GM19395 (cell line): ENCODE results near the gene DNAJB6.

Source experiments
- ATAC-seq: cut with Tn5 transposase; IDR thresholded peaks from one replicate; pipeline ENCODE4 v1.9.1; 2021; ENCODE audit warnings: mild to moderate bottlenecking, moderate library complexity; ENCODE audit not compliant: unreplicated experiment

The DNAJB6 gene

DNA sequence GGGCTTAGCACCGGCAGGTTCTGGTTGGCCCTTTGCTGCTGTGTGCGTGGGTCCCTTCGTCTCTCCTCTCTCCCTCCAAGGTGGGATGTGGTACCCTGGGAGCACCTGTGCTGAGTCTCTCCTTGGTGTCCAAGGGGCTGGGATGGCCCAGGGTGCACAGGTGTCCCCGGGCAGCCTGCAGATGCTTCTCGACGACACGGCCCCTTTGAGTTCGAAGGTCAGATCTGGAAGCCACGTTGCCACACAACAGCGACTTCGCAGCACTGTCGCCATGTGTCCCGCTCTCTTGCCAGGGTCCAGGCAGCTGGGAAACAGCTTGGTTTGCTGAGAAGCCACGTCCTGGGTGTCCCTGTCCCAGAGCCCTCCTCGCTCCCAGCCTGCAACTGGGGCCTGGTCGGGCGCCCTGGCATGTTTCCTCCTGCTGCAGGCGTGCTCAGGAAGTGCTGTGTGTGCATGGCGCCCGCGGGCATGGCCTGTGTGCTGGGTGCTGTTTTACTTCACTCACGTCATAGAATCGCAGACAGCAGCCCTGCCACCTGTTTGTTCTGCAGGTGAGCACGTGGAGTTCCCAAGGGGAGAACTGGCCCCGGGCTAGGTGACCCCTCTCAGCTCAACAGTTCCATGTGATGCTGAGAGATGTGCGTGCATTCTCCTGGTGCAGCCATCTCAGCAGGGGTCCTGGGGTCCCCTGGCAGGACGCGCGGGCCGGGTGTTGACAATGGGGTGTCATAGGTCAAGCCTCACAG is 70.9 kb downstream of the DNAJB6 start:
- ATAC-seq, result no peak

DNA sequence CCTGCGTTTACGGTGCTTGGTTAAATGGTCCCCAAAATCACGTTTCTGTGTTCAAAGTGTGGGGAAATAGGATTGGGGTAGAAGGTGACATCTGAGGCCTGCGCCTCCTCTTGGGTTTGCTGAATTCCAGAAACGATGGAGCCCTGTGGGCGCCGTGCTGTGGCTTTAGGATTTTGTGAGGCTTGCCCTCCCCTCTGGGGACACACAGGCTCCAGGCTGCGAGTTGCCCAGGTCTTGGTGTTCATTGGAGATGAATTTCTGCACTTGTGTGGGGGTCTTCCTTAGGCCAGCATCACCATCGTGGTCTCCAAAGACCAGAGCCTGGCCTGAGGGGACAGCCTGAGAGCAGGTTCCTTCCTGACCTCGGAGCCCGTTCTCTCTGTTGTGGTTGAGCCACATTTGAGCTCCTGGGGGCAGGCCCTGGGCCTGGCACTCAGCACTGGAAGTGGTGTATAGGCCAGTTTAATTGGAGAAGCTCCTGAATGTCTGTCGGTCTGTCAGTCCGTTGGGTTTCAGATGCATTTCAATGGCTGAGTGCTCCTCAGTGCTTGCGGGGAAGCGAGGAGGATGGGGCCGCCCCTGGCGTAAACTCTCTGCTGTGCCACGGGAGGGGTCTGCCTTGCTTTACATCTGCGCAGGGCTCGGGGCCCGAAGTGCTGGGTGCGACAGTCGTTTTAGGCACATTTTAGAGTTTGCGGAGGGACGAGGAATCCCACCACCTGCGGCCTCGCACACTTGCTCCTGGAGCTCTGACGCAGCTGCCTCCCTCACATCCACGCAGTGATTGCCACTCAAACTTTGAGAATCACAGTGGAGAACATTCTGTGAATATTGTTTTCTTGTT is 71.7 kb downstream of the DNAJB6 start:
- ATAC-seq, result no peak

- ATAC-seq, result no peak
These were observed 72.4 kb downstream of the DNAJB6 start for GRCh38 chr7:157409149-157409752.

GRCh38 chr7:157409753-157410727 is 73.2 kb downstream of the DNAJB6 start:
- no peak for ATAC-seq

DNA sequence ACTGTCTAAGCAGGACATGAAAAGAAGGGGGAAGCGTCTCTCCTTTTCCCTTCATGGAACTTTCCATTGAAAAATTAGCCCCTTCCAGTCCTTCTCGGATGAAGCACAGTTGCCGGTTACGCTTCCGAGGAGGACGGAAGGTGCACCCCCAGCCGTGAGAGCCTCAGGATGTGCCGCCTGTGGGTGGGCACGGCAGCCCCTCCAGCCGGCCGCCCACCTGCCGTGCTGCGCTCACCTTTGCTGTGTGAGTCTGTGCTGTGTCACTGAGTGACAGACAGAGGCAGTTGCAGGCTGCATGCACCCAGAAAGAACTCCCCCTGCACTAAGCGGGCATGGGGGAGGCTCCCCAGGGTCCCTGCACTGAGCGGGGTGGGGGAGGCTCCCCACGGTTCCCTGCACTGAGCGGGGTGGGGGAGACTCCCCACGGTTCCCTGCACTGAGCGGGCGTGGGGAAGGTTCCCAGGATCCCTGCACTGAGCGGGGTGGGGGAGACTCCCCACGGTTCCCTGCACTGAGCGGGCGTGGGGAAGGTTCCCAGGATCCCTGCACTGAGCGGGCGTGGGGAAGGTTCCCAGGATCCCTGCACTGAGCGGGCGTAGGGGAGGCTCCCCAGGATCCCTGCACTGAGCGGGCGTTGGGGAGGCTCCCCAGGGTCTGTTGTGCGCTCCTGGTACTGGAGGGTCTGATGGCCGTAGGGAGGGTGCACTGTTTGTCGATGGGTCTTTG is 74.2 kb downstream of the DNAJB6 start:
- no peak for ATAC-seq

DNA sequence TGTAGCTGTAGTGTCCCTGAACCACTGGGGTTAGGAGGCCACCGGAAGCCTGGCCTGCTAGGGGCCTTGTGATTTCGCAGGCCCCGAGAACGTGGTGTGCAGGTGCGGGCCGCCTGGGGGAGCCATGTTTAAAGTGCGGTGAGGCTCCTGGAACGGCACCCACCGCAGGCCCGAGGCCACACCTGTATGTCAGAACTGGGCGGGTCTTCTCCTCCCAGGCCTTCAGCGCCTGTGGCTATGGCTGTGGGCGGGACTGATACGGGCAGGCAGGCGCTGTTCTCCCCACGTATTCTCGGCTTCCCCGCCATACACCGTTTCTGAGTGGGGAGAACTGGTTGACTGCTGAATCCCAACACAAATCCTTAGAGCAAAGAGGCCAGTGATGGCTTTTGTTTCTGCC is 74.8 kb downstream of the DNAJB6 start:
- ATAC-seq, result no peak

DNA sequence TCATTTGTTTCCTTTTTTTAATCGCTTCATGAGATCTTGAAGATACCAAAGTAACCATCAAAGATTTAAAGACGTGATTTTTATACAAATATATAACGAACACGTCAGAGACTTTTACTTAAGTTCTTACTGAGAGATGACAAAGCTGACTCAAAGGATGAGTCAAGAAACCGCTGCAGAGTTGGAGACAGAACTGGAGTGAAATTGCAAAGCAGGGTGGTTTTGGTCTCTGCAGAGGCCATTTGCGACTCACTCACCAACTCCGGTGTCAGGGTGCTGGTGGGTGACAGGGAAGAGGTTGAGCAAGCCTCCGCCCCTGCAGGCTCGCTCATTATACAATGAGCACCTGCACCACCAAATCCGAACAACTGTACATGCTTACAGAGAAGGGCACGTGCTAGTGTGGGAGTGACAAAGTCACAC is 75.2 kb downstream of the DNAJB6 start:
- ATAC-seq, result no peak

DNA sequence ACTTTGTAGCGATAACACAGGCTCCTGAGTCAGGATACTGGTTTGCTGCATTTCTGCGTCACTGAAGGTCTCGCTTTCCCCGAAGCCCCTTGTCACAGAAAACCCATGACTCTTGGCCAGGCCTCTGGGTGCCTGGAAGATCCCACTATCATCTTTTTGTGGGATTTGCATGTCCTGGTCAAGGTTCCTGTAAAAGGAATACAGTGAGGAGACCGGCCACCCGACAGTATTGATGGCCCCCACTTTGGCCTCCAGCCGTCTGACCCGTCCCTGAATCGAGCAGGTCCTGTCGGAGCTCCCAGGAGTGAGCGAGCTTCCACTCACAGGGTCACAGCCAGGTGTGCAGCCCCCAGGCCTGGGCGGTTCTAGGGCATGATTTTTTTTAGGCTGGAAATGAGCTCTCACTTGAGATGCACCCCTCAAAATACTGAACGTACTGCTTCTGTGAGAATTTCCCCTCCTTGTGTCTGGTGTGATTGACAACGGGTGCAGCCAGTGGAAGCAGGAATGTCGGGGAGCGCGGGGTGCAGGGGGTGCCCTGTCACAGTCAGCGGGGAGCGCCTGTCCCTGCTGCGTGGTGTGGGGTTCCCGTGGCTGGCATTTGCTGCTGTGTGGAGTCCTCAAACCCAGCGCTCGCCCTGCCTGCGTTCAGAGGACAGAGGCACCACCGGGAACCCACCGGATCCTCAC is 75.8 kb downstream of the DNAJB6 start:
- ATAC-seq, result no peak

DNA sequence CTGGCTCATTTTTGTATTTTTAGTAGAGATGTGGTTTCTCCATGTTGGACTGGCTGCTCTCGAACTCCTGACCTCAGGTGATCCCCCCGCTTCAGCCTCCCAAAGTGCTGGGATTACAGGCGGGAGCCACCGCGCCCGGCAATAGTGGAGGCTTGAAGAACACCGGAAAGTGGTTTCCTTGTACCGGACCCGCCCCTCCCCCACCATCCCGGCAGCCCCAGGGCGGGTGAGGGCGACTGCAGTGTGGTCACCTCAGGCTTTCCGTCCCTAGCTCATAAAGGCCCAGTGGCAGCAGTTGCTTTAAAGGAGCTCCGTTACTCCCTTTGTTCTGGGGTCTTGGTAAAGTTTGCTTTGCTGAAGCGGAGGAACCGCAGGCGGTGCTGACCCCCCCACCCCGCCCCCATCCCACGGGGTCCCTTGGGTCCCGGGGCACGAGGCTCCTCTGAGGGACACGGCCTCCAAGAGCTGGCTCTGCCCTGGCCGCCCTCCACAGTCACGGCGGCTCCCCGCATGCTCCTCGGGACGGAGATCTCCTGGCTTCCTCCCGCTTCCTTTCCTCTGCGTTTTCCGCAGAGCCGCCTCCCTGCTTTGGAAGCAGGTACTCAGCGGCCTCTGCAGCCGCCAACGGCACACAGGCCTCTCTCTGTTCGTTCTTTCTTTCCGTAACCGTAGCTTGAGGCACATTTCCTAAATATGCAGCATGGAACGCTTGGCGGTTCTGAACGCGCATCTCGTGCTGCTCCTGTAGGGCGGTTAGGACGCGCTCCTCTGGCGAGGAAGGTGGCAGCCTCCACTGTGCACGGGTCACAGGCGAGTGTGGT is 77.3 kb downstream of the DNAJB6 start:
- no peak for ATAC-seq

GRCh38 chr7:157414702-157415096 is 77.9 kb downstream of the DNAJB6 start:
- ATAC-seq, result no peak

- ATAC-seq, result no peak
These were observed 78.7 kb downstream of the DNAJB6 start for GRCh38 chr7:157415486-157415885.

DNA sequence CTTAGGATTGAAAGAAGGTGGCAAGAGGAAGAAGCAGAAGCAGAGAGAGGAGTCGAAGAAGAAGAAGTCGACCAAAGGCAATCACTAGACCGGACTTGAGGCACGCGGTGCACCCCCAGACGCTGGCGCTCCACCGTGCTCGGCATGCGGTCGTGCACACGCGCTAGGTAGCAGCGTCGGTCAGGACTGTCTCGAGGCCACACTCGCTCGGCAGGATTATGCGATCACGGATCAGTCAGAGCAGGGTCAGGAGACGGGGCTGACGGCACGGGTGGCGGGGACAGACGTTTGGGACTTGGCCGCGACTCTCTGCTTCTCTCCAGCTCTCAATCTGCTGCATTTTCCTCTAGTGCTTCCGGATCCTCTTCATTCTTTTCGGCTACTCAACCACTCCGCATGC is 79.2 kb downstream of the DNAJB6 start:
- no peak for ATAC-seq

DNA sequence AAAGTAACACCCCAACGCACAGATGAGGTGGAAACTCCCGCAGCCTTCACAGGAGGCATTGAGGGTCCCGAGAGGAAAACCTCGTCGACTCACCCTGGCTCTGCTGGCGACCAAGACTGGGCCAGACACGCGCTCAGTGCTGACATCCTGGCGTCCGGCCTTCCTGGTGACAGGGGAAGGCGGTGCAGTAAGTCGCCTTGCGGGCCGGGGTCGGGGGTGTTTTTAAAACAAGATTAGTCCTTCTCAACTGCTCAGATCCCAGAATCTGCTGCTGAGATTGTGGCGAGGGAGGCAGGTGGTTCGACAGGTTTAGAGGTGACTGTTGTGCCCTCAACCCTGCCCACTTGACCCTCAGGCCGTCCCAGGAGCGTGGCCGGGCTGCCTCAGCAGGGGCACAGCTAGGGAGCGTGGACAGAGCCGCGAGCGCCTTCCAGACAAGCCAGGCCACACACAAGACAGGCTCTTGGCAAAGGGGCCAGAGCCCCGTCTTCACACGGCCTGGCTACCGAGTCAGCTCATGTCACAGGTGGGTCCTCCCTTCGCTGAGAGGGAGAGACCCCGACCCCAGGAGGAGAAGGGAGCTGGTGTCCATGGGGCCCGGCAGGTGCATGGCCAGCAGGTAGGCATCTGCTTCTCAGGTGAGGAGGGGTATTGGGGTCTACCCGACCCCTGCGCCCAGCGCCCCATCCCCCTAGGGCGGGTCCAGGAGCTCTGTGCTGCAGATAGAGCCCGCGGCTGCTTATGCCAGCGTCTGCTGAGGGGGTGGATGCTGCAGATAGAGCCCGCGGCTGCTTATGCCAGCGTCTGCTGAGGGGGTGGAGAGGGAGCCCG is 81.6 kb downstream of the DNAJB6 start:
- ATAC-seq, result no peak

DNA sequence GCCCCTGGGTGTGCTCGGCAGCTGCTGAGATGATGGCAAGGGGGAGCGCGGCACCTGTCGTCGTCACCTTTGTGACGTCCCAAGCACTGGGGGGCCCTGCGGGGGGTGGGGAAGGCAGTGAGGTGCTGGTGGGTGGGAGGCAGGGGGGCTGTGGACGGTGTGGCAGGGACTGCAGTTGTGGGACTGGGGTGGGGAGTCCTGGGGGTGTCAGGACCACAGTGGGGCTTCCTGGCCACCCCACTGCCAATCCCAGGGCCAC is 82.2 kb downstream of the DNAJB6 start:
- no peak for ATAC-seq

- ATAC-seq, result no peak
These were observed 85.5 kb downstream of the DNAJB6 start for GRCh38 chr7:157422279-157422678.

DNA sequence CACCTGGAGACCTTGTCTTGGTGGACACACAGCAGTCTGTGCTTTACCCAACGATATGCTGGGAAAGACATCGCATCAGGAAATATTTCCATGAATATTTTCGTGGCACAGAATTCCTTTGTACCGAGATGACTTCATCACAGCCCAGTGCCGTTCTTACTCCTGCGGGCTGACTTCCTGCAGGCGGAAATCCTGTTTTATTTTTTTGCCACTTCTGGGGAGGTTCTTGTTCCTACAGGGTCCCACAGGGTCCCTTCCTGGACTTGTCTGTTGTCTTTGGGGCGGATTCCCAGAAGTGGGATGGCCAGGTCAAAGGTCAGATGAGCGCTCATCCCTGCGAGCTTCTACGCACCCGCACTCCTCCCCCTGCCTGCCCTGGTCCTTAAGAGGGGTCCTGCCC is 86.5 kb downstream of the DNAJB6 start:
- ATAC-seq, result no peak

GRCh38 chr7:157423886-157424565 is 87.2 kb downstream of the DNAJB6 start:
- ATAC-seq, result no peak
